Endothelial cell of umbilical vein (primary cell): ENCODE measurements around the gene PTPN14. TPM values are rescaled to one million over a fixed set of nuclear protein-coding genes. Genes with fewer than 3 reads are reported as not detected.

Experiments
- BruUV-seq: library from RNA; stranded (reverse); fragments of 400-500 nt; replicated peaks from 2 replicates; lab custom pipeline; 2021; lab: Mats Ljungman, UMichigan
- CTCF ChIA-PET: fragments of 300-600, 350-600 bp; sonication (Branson Sonifier 250); formaldehyde crosslinking; loops from one replicate; lab custom pipeline; 2021; ENCODE audit warnings: antibody characterized with exemption, inconsistent platforms; lab: Charles Lee
- POLR2A ChIA-PET: fragments of 300-600, 350-600 bp; sonication (Branson Sonifier 250); formaldehyde crosslinking; loops from one replicate; lab custom pipeline; 2021; ENCODE audit warnings: antibody characterized with exemption, inconsistent platforms; lab: Charles Lee
- DNase-seq: peaks from one replicate; pipeline ENCODE4 v3.0.0-alpha.2; 2011; ENCODE audit warnings: low read depth, low spot score
- FAIRE-seq: peaks from 2 replicates; lab custom pipeline; 2011; peaks lifted over from hg19 to GRCh38; lab: Jason Lieb, UNC
- H2AFZ ChIP-seq: 2 replicates; pipeline ENCODE4 v1.6.0; 2012; ENCODE audit warnings: low read depth, low read length, control low read depth, inconsistent platforms
- H3K27ac ChIP-seq: 2 replicates; pipeline ENCODE4 v1.5.1; 2011; ENCODE audit warnings: low read depth, mild to moderate bottlenecking, control low read depth, low read length, moderate library complexity; ENCODE audit not compliant: insufficient read depth
- H3K27me3 ChIP-seq, 2 experiments: 2 replicates each; pipeline versions ENCODE4 v1.6.0 to v1.6.1; 2011; ENCODE audit warnings: low read length in 2 of 2, mixed read lengths in 1 of 2; ENCODE audit not compliant: control insufficient read depth in 2 of 2, insufficient read depth in 2 of 2
- H3K36me3 ChIP-seq, 2 experiments: 2 replicates in 1 of 2; 3 replicates in 1 of 2; pipeline ENCODE4 v1.5.1; 2011; ENCODE audit warnings: low read length in 2 of 2, mild to moderate bottlenecking in 1 of 2, moderate library complexity in 1 of 2; ENCODE audit not compliant: control insufficient read depth in 2 of 2, insufficient read depth in 2 of 2; ENCODE audit errors: extremely low read depth in 1 of 2
- H3K4me1 ChIP-seq: 3 replicates; pipeline ENCODE4 v1.5.1; 2011; ENCODE audit warnings: mild to moderate bottlenecking, low read length; ENCODE audit not compliant: control insufficient read depth, insufficient read depth; ENCODE audit errors: extremely low read depth
- H3K4me2 ChIP-seq: 2 replicates; pipeline ENCODE4 v1.6.1; 2011; ENCODE audit warnings: low read length, control low read depth, mixed read lengths; ENCODE audit not compliant: insufficient read depth
- H3K4me3 ChIP-seq, 3 experiments: fragments of 200-600 bp in 1 of 3; sonication (generic), shearing (Covaris generic) in 1 of 3; replicated peaks in 1 of 3; 2 replicates each; pipeline ENCODE4 v1.5.1; 2011 to 2016; ENCODE audit warnings: control low read depth in 3 of 3, low read length in 3 of 3, mild to moderate bottlenecking in 2 of 3, inconsistent platforms in 1 of 3, low read depth in 1 of 3, moderate library complexity in 1 of 3; ENCODE audit not compliant: insufficient read depth in 1 of 3
- H3K79me2 ChIP-seq: 2 replicates; pipeline ENCODE4 v1.6.0; 2012; ENCODE audit warnings: low read length, inconsistent platforms; ENCODE audit not compliant: control insufficient read depth, insufficient read depth
- H3K9ac ChIP-seq: replicated peaks from 2 replicates; pipeline ENCODE3; 2011; ENCODE audit warnings: low read length, control low read depth; ENCODE audit not compliant: insufficient read depth; ENCODE audit errors: extremely low read depth
- H3K9me1 ChIP-seq: replicated peaks from 3 replicates; pipeline ENCODE4 v1.6.0; 2011; ENCODE audit warnings: mild to moderate bottlenecking, low read length; ENCODE audit not compliant: control insufficient read depth, insufficient read depth; ENCODE audit errors: extremely low read depth
- H3K9me3 ChIP-seq: replicated peaks from 2 replicates; pipeline ENCODE4 v1.5.1; 2012; ENCODE audit warnings: low read length, inconsistent platforms; ENCODE audit not compliant: control insufficient read depth, insufficient read depth
- H4K20me1 ChIP-seq: replicated peaks from 2 replicates; pipeline ENCODE3; 2011; ENCODE audit warnings: mild to moderate bottlenecking, low read length; ENCODE audit not compliant: control insufficient read depth, insufficient read depth; ENCODE audit errors: extremely low read depth
- EZH2 ChIP-seq: IDR thresholded peaks from 2 replicates; pipeline ENCODE4 v1.6.1; 2012; ENCODE audit warnings: borderline replicate concordance, low read depth, mild to moderate bottlenecking, moderate library complexity, low read length, inconsistent platforms; ENCODE audit not compliant: severe bottlenecking
- FOS ChIP-seq: IDR thresholded peaks from 2 replicates; pipeline ENCODE4 v1.6.1; 2011; ENCODE audit warnings: mild to moderate bottlenecking, low read length, moderate library complexity, borderline replicate concordance; ENCODE audit not compliant: insufficient read depth
- GATA2 ChIP-seq: IDR thresholded peaks from 2 replicates; pipeline ENCODE4 v1.7.0; 2011; ENCODE audit warnings: low read depth, mild to moderate bottlenecking, moderate library complexity, mixed read lengths, low read length; ENCODE audit not compliant: insufficient read length, insufficient read depth
- JUN ChIP-seq: IDR thresholded peaks from 2 replicates; pipeline ENCODE4 v1.6.1; 2011; ENCODE audit warnings: borderline replicate concordance, low read depth; ENCODE audit not compliant: insufficient read length, insufficient read depth
- MYC ChIP-seq: IDR thresholded peaks from one replicate; pipeline ENCODE4 v1.6.1; 2011; ENCODE audit warnings: mild to moderate bottlenecking, low read depth, low read length
- POLR2A ChIP-seq: IDR thresholded peaks from 2 replicates; pipeline ENCODE4 v1.6.1; 2012; ENCODE audit warnings: low read depth, mild to moderate bottlenecking, control low read depth, low read length
- POLR2AphosphoS5 ChIP-seq: IDR thresholded peaks from 2 replicates; pipeline ENCODE4 v1.6.1; 2012; ENCODE audit warnings: low read depth, mild to moderate bottlenecking, control low read depth, low read length, moderate library complexity; ENCODE audit not compliant: insufficient read depth
- dilution Hi-C: fragments of 300-500 bp; cut with MboI; formaldehyde crosslinking; loops from one replicate; pipeline ENCODE4 v1.15.0; 2019; ENCODE audit warnings: low sequenced_read_pairs; ENCODE audit not compliant: extremely low pct_ligation_motif_present
- intact Hi-C: fragments of 100-400 bp; cut with micrococcal nuclease; formaldehyde crosslinking; loops from one replicate; pipeline ENCODE4 v1.10.0; 2022
- polyA plus RNA-seq, 4 experiments: library from polyadenylated mRNA; depleted of rRNA in 3 of 4; stranded (reverse) in 3 of 4; unstranded in 1 of 4; fragments of >200 nt; gene quantifications; 2 replicates each; pipeline versions ENCODE4 v1.2.1 to v1.2.3, GENCODE V29; 2011 to 2012; ENCODE audit warnings: missing spikeins in 1 of 4
- total RNA-seq: library from RNA; stranded (reverse); gene quantifications from 2 replicates; pipeline ENCODE4 v1.2.3, GENCODE V29; 2021
- TF ChIP-seq, protein P1 (sequence below): IDR thresholded peaks from 2 replicates; pipeline ENCODE4 v1.6.1; 2011; ENCODE audit not compliant: insufficient read depth, insufficient read length
- TF ChIP-seq, protein P2 (sequence below), 2 donors: IDR thresholded peaks; 1 replicate in 1 of 2; 2 replicates in 1 of 2; pipeline ENCODE4 v1.5.1; 2011; ENCODE audit warnings: low read length in 2 of 2, mild to moderate bottlenecking in 2 of 2, moderate library complexity in 2 of 2, control low read depth in 1 of 2, inconsistent platforms in 1 of 2, low read depth in 1 of 2; ENCODE audit not compliant: insufficient read depth in 1 of 2; ENCODE audit errors: extremely low read depth in 1 of 2

Gene PTPN14
- total and polyA plus RNA-seq, 2 donors (not counting 3 experiments of a cell fraction or from before 2014, with no cell fraction given): 18.5 to 93.0 TPM

DNA sequence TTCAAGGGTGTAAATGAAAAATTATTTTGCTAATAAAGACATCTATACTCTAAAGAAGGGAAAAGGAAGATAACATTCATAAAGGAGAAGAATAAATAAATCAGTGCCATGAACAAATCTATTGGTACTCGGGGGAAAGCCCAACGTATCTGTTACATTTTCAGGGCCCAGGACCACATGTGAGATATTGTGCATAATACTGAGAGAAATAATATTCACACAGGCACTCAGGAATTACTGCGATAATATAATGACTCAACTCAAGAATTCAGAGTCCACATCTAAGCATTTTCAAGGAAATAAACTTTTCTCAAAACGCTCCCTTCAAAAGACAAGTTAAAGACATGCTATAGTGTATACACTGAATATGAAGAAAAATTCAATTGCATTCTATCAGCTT lies 161.7 kb downstream of the PTPN14 start:
- no peak for DNase-seq
- TF ChIP-seq FOS (no peak), EZH2 (no peak), MYC (no peak), GATA2 (no peak), JUN (no peak), POLR2A (no peak), POLR2AphosphoS5 (no peak)
- TF ChIP-seq, protein P1, sequence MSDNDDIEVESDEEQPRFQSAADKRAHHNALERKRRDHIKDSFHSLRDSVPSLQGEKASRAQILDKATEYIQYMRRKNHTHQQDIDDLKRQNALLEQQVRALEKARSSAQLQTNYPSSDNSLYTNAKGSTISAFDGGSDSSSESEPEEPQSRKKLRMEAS: no peak
- TF ChIP-seq, protein P2, sequence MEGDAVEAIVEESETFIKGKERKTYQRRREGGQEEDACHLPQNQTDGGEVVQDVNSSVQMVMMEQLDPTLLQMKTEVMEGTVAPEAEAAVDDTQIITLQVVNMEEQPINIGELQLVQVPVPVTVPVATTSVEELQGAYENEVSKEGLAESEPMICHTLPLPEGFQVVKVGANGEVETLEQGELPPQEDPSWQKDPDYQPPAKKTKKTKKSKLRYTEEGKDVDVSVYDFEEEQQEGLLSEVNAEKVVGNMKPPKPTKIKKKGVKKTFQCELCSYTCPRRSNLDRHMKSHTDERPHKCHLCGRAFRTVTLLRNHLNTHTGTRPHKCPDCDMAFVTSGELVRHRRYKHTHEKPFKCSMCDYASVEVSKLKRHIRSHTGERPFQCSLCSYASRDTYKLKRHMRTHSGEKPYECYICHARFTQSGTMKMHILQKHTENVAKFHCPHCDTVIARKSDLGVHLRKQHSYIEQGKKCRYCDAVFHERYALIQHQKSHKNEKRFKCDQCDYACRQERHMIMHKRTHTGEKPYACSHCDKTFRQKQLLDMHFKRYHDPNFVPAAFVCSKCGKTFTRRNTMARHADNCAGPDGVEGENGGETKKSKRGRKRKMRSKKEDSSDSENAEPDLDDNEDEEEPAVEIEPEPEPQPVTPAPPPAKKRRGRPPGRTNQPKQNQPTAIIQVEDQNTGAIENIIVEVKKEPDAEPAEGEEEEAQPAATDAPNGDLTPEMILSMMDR (IDR thresholded peaks at IDR 0.05; ENCODE audit: extremely low read depth in 1 of 2, insufficient read depth in 1 of 2, low read depth in 1 of 2, low read length in 2 of 2): no peak
- H3K4me2 ChIP-seq: no peak overlapping the region
- no peak for FAIRE-seq
- POLR2A ChIA-PET: no interaction called here
- no peak overlapping the region for H2AFZ ChIP-seq
- no peaks in the 10 kb centered on the region for H3K9me1 ChIP-seq
- no peak overlapping the region for H3K27ac ChIP-seq
- H3K4me3 ChIP-seq: no peak overlapping the region
- no peaks in the 10 kb centered on the region for H4K20me1 ChIP-seq
- dilution Hi-C loops (no loop called here), intact Hi-C loops (no loop called here)
- H3K79me2 ChIP-seq: peaks cover 4% of the 10 kb centered on the region
- H3K4me1 ChIP-seq: no peaks in the 10 kb centered on the region
- peaks cover 26 to 30% of the 10 kb centered on the region in 2 experiments for H3K36me3 ChIP-seq
- no peaks in the 10 kb centered on the region for H3K27me3 ChIP-seq
- H3K9ac ChIP-seq: no peak overlapping the region
- H3K9me3 ChIP-seq: no peaks in the 10 kb centered on the region
- BruUV-seq: no TSS peak
- CTCF ChIA-PET: interaction anchor here (1.1 to 5.4 kb wide), 6 partner anchors 14 to 195 kb away, joined by 3 to 124 read pairs (median 4); no protein-coding TSS in a partner anchor
